Measurements from ENCODE around the gene PUM2. TPM values are rescaled to one million over a fixed set of nuclear protein-coding genes. Genes with fewer than 3 reads are reported as not detected.

PUM2 gene
- total and polyA plus RNA-seq, 4 donors, result 27.4 to 145 (median 51.0) TPM

- Histone ChIP-seq H3K9ac (ENCODE audit: insufficient read depth in 1 of 2, low read length in 2 of 2) (no peak overlapping the region), H3K36me3 (ENCODE audit: control insufficient read depth in 4 of 4, insufficient read depth in 4 of 4, low read length in 4 of 4) (no peaks in the 10 kb centered on the region), H3K27me3 (ENCODE audit: control insufficient read depth in 3 of 3, insufficient read depth in 3 of 3, low read length in 2 of 3) (no peaks in the 10 kb centered on the region), H3K4me1 (ENCODE audit: control insufficient read depth in 5 of 5, insufficient read depth in 5 of 5, low read length in 5 of 5) (peaks cover 0 to 45% (median 14%) of the 10 kb centered on the region in 5 donors), H3K4me3 (no peak overlapping the region), H3K9me3 (ENCODE audit: control insufficient read depth in 4 of 4, insufficient read depth in 3 of 4, low read length in 3 of 4) (no peaks in the 10 kb centered on the region), H3K27ac (ENCODE audit: low read depth in 1 of 2, low read length in 1 of 2) (peak overlapping the region in 1 of 2 donors; percentile 62)
- ATAC-seq (ENCODE audit: insufficient read depth, low FRiP score), result no peak
- TF ChIP-seq CTCF (IDR thresholded peaks at IDR 0.05; ENCODE audit: control extremely low read depth, extremely low read depth), result no peak
- 86 to 88% methylated on average over 21 of the region's 21 CpGs for WGBS, 2 donors
- DNase-seq, result no peak
Observed at GRCh38 chr2:20209373-20210109, 141.1 kb downstream of the PUM2 start.

GRCh38 chr2:20208476-20208859 lies 142.2 kb downstream of the PUM2 start:
- WGBS, 2 donors, result 48 to 59% methylated on average over 5 of the region's 5 CpGs
- Histone ChIP-seq H3K4me1 (ENCODE audit: control insufficient read depth in 5 of 5, insufficient read depth in 5 of 5, low read length in 5 of 5) (peaks cover 0 to 39% (median 14%) of the 10 kb centered on the region in 5 donors), H3K4me3 (no peak overlapping the region), H3K27me3 (ENCODE audit: control insufficient read depth in 3 of 3, insufficient read depth in 3 of 3, low read length in 2 of 3) (no peaks in the 10 kb centered on the region), H3K9me3 (ENCODE audit: control insufficient read depth in 4 of 4, insufficient read depth in 3 of 4, low read length in 3 of 4) (no peaks in the 10 kb centered on the region), H3K9ac (ENCODE audit: insufficient read depth in 1 of 2, low read length in 2 of 2) (peak overlapping the region; percentile 7 to 59), H3K27ac (ENCODE audit: low read depth in 1 of 2, low read length in 1 of 2) (peak overlapping the region in 1 of 2 donors; percentile 62), H3K36me3 (ENCODE audit: control insufficient read depth in 4 of 4, insufficient read depth in 4 of 4, low read length in 4 of 4) (no peaks in the 10 kb centered on the region)
- DNase-seq (peak in 2 of 3 donors; percentile 61 to 62), ATAC-seq (ENCODE audit: insufficient read depth, low FRiP score) (no peak)
- TF ChIP-seq CTCF (IDR thresholded peaks at IDR 0.05; ENCODE audit: control extremely low read depth, extremely low read depth), result no peak

- DNase-seq (no peak), ATAC-seq (ENCODE audit: insufficient read depth, low FRiP score) (no peak)
- Histone ChIP-seq H3K36me3 (ENCODE audit: control insufficient read depth in 4 of 4, insufficient read depth in 4 of 4, low read length in 4 of 4) (no peaks in the 10 kb centered on the region), H3K9me3 (ENCODE audit: control insufficient read depth in 4 of 4, insufficient read depth in 3 of 4, low read length in 3 of 4) (no peaks in the 10 kb centered on the region), H3K4me3 (no peak overlapping the region), H3K9ac (ENCODE audit: insufficient read depth in 1 of 2, low read length in 2 of 2) (peak overlapping the region in 1 of 2 donors; percentile 32), H3K4me1 (ENCODE audit: control insufficient read depth in 5 of 5, insufficient read depth in 5 of 5, low read length in 5 of 5) (peaks cover 0 to 25% (median 10%) of the 10 kb centered on the region in 5 donors), H3K27me3 (ENCODE audit: control insufficient read depth in 3 of 3, insufficient read depth in 3 of 3, low read length in 2 of 3) (no peaks in the 10 kb centered on the region), H3K27ac (ENCODE audit: low read depth in 1 of 2, low read length in 1 of 2) (peak overlapping the region in 1 of 2 donors; percentile 85)
- 50 to 52% methylated on average over 5 of the region's 5 CpGs for WGBS, 2 donors
- no peak for TF ChIP-seq CTCF (IDR thresholded peaks at IDR 0.05; ENCODE audit: control extremely low read depth, extremely low read depth)
Observed at GRCh38 chr2:20207051-20207450, 143.6 kb downstream of the PUM2 start.

All from lung (tissue), 12 donors.